NCI-H524 (cell line): ENCODE data around the gene SRRM1.
"Not testable (repeated sequence)": the region's sequence is repeated elsewhere in the genome, so short reads cannot be mapped to it uniquely, and the experiment has no call there.

Experiments
- DNase-seq, 2 experiments: peaks; one replicate each; lab custom pipeline; 2025; lab: John Stamatoyannopoulos, UW

Gene SRRM1

DNA sequence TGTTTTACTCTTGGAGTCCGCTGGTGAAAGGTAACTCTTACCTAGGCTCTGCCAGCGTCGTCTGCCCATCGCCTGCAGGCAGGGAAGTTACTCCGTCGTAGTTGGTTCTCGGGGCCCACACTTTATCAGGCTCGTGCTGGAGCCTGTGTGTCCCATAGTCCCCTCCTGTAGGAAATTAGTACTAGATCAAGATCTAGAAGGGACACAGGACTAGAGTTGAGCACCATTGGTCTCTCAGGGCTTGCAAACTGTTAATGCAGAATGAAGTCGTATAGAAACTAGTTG lies 940 bp downstream of the SRRM1 start:
- peak in 1 of 2 experiments; percentile 42 for DNase-seq

DNA sequence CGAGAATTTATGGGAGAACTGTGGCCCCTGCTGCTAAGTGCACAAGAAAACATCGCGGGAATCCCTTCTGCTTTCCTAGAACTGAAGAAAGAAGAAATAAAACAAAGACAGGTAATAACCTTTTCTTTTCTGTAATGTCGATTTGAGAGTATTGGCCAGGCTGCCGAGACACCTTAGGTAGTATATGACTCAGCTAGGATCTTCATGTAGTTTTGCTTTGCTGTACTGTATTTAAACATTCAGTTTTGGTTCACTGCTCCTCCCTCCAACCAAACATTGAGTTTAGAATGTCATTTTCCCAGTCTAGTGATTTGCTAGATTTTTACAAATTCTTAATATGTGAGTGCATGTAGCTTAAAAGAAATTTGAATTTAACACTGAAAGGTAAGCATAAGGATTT lies 5.8 kb downstream of the SRRM1 start:
- no peak for DNase-seq

DNA sequence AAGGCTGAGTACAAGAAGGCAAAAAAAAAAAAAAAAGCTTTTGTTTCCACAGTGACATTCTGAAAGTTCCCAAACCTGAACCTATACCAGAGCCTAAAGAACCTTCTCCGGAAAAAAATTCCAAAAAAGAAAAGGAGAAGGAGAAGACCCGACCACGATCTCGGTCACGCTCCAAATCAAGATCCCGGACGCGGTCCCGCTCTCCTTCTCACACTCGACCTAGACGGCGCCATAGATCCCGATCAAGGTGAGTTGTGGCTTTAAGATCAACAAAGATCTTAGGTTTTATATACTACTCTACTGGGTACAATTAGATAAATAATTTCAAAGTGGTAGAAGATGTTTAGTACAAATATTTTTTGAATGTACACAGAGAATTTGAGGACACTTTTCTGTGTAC lies 9.3 kb downstream of the SRRM1 start:
- no peak for DNase-seq

DNA sequence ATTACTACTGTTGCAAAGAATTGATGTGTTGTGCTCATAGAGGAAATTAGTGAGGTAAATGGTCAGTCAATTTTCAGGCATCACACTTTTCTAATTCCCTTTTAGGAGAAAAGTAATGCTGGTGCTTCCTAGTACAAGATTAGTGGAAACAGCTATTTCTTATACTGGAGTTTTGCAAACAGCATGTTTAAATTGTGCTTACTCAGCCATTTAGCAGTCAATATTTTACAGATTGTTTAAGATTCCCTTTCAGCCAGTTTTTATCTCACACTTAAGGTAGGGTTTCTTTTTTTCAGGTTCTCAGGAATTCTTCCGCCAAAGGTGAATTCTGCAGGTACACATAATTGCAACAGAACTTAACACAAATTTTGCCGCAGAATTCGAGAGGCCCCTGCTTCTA lies 10.9 kb downstream of the SRRM1 start:
- no peak for DNase-seq

DNA sequence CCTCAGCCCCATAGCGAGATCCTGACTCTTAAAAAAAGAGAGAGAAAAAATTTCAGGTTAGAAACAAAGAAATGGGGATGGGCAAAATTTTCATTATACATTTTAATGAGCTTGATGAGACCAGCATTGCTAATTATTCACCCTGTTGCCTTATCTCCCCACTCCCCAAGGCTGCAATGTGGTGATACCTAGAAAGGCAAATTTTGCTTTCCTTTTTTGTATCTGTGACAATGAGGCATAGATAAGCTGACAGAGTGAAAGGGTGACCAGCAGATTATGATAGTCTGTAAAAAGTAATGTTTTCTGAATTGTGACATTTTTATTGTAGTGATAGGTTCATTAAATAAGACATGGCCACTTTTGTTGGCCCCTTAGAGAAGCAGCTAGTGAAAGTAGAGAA lies 12.9 kb downstream of the SRRM1 start:
- DNase-seq = no peak

DNA sequence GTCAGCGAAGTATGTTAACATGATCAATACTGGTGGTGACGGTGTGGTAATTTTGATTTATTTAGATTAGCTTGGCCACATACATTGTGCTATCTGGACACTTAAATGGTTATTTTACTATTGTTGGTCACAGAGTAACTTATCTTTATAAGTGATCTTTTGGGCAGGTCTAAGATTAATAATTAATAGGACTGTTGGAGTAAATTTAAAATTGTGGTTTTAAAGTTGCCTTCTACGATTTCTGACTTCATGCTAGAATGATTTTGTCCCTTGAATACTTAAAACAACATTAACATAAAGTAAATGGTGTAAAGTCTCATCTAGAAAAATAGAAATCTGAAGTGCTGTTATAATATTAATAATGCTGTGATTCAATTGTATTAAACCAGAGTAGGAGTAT lies 14.7 kb downstream of the SRRM1 start:
- DNase-seq = no peak

DNA sequence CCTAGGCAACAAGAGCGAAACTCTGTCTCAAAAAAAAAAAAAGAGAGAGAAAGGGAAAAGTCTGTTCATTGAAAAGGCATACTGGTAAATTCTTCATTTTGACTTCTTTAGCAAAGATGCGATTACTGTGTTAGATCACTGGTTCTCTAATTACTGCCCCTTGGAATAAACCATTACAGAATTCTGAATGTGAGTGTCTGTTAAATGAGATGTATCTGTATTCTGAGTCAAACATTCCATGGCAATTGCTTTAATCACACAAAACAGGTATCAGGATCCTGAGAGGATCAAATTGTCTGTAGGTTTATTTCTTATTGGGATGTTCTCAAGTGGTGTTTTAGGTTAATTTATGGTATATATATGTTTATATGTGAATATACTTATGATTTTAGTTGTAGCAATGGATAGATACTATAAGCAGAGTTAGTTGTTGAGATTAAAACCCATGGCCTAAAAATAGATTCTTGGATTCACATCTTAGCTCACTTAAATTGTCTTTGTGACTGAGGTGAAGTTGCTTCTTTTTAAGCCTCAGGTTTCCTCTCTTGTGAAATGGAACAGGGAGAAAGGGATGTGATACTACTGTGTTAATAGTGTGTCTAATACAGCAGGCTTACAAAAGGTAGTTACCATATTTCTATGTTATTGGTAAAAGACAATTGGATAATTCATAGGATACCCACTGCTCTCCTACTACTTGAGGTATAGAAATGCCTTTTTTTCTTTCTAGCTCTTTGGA lies 16.2 kb downstream of the SRRM1 start:
- no peak for DNase-seq

DNA sequence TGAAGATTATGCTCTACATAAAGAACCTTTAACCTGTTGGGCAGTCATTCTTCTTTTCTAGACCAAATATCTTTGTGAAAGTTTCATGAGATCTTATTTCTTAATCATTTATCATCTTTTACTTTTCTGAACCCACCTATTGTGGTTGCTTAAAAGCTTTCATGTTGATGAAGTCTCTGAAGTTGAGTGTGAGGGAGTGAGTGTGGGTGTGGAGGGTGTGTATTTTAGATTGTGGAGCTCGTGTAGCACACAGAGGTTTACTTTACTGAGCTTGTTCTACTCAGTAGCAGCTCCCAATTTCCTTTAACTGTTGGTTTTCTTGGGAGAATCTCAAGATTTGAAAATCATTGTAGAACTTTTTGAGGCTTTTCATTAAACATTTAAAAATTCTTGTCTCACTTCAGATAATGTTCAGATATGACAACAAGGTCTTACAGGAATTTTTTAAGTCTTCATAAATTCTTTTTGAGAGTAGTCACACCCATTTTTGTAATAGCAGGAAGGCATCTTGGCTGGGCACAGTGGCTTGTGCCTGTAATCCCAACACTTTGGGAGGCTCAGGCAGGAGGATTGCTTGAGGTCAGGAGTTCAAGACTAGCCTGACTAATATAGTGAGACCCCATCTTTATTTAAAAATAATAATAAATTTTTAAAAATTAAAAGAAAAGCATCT lies 17.0 kb downstream of the SRRM1 start:
- no peak for DNase-seq

DNA sequence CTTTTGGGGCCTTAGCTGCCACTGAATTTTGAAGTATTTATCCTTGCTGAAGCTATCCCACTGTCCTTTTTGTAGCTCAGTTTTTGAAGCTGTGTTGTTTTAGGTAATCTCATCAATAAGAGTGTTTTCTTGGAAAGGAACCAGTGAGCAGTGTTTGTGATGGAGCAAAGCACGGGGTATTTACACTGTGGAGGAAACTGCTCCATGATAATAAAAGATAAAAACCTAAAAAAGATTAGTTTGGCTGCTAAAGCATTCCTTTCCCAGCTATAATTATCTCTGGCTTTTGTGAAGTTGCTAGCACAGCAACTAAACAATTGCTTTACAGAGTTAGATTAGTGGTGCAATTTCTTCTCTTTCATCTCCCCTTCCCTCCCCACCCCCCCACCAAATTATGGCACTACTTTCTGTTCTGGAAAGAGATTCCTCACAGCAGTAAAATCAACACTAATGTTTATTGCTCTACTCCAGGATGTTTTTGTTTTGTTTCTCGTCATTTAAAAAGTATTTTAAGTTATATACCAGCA lies 21.5 kb downstream of the SRRM1 start:
- DNase-seq = no peak

DNA sequence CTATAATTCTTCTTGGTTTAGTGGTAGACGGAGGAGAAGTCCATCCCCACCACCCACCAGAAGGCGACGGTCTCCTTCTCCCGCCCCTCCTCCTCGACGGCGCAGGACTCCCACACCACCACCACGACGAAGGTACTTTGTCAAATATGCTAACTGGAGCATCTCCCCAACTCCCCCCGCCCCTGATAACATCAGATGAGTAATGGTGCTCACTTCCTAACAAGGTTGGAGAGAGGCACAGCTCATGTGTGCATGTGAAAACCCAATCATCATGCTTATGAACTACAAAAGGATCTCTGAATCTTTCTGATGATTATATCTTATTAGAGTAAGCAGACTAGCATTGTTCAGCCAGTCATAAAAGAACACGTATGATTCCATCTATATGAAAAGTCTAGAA lies 23.7 kb downstream of the SRRM1 start:
- DNase-seq = no peak

DNA sequence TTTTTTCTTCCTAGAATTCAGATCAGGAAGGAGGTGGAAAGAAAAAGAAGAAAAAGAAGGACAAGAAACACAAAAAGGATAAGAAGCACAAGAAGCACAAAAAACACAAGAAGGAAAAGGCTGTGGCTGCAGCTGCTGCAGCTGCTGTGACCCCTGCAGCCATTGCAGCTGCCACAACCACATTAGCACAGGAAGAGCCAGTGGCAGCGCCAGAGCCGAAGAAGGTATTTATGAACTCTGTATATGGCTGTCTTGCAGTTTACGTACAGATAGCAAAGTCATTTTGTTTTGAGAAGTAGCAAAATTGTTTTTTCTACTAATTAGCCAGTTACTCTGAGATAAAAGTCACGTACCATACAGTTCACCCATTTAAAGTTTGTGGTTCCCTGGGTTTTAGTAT lies 28.3 kb downstream of the SRRM1 start:
- not testable (repeated sequence) for DNase-seq

DNA sequence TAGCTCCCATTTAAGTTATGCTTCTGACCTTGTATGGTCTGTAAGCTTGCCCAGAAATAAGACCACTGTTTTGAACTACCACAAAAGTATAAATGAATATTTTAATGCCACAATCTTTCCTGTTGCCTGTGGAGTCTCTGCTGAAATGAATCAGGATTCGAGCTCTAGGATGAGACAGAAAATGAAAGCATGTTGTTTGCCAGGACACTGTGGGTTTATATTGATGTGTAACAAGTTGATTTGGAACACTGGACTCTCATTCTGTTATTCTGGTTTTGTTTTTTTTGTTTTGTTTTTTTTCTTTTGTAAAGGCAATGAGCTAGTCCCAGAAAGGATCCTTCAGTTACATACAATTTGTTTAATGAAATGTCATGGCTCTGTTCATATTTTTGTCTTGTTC lies 29.6 kb downstream of the SRRM1 start:
- DNase-seq = not testable (repeated sequence)

DNA sequence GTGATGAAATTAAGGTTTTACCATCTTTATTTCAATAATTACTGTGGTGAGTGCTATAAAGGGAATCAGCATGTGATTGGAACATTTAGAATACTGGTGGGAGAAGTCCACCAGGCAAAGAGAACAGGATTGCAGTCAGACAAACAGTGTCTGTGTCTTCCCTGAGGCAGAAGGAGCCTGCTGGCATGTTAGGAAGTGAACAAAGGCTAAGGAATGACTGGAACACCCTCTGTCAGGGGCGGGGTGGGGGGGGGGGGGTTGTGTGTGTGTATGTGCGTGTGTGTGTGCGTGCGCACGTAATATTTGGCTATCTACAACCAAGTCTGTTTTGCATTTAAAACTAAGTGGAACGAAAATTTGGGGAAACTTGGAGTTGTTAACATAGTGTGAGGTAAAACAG lies 30.2 kb downstream of the SRRM1 start:
- DNase-seq = no peak

DNA sequence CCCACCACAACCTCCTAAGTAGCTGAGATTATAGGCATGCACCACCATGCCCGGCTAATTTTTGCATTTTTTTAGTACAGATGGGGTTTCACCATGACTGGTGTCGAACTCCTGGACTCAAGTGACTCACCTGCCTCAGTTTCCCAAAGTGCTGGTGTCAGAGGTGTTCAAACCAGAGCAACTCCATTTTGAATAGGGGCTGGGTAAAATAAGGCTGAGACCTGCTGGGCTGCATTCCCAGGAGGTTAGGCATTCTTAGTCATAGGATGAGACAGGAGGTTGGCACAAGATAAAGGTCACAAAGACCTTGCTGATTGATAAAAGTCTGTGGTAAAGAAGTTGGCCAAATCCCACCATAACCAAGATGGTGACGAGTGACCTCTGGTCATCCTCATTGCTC lies 35.3 kb downstream of the SRRM1 start:
- not testable (repeated sequence) for DNase-seq

DNA sequence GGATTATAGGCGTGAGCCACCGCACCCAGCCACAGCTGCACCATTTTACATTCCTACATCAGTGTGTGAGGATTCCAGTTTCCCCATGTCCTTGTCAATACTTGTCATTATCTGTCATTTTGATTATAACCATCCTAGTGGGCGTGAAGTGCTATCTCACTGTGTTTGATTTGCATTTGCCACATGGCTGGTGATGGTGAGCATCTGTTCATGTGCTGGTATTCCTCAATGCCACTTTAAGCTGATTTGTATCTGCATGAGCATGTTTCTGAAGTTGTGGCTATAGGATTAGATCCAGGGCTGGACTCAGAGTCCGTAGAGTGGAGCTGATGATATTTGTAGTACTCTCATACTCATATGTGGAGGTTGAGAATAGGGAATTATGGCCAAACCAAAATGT lies 36.6 kb downstream of the SRRM1 start:
- peak; percentile 43 to 80 for DNase-seq

DNA sequence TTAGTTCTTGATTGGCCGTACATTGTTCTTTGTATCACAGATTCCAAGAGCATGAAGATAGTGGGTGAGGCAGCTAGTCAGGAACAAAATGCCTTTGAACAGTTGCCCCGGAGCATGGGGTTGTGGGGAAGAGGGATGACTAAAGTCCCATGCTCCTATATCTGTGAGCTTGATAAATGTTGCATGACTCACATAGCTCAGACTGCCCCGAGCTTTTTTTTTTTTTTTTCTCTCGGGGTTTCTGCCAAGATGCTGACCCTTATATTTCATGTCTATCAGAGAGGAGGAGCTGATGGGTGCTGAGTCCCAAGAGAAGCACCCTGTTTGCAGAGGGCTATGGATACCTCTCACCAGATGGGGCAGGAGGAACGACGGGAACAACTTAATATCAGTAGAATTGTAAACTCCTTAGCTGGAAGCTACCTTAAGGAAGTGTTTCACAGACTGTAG lies 40.6 kb downstream of the SRRM1 start:
- DNase-seq = no peak

DNA sequence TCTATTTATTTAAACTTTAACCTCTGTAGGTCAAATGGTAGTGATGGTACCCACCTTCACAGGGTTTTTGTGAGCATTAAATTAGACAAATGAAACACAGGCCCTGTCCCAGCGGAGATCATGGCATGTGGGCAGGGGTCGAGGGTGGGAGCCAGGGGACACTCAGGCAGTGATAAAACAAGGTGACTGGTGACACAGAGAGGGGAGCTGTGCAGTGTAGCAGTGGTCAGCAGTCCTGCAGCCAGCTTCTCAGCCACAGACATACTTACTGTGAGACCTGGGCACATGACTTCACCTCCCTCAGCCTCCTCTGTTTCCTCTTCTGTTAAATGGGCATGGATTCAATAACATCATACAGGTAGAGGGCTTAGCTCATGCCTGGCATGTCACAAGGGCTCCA lies 44.9 kb downstream of the SRRM1 start:
- no peak for DNase-seq

DNA sequence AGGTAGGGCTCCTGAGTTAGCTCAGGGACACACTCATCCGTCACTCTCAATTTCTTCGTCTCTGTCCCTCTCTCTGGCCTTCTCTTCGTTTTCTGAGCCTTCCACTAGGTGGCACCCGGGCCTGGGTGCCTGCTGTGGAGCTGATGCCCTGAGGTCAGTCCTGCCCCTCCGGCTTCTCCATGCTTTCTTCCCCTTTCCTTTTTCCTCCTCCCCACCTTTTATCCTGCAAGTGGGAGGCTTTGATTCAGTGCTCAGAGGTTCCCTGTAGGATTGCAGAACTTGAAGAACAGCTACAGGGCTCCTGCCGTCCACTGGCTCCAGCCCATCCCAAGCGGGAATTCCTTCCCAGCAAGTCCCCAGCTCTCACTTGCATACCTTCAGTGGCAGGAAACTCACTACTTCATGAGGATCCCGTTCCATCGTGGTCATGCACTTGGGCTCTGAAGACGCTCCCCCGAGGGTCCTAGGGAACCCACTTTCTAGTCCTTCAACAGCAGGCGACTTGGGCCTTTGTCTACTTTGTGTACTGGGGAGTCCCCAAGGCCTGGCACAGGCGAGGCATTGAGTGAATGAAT lies 45.6 kb downstream of the SRRM1 start:
- peak; percentile 43 to 69 for DNase-seq

DNA sequence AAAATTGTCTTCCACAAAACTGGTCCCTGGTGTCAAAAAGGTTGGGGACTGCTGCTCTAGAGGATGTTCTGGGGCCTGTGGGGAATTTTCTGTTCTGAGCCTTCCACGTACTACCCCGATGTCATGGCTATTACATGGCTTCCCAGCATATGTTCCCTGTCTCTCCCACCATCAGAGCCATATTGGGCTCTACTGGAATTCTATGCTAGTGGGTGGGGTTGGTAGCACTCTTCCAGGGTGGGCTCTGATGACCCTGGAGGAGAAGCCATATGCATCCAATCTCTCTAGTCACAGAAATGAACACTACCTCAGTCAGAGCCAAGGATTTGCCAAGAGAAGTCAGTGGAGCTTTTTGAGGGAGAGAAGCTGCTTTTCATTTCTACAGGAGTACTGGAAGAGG lies 47.9 kb downstream of the SRRM1 start:
- DNase-seq = no peak

DNA sequence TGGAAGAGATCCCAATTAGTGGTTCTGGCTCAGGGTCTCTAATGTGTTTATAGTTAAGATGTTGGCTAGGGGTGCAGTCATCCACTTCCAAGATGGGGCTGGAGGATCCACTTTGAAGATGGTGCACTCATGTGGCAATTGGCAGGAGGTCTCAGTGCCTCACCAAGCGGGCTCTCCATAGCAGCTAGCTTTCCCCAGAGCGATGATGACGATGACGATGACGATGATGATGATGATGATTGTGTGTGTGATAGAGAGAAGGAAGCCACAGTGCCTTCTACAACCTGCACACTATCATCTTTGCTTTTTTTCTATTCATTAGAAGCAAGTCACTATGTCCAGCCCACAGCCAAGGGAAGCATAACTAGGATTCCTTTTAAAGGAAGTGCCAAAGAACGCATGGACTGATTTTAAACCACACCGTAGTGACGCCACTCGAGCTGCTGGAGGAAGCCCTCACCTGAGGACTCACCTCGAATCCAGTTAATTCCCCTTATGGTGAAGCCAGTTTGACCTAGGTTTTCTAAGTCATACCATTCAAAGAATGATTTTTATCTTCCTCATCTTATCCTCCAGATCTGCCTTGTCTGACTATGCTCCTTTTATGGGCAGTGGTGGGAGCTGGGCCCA lies 49.4 kb downstream of the SRRM1 start:
- DNase-seq = no peak

DNA sequence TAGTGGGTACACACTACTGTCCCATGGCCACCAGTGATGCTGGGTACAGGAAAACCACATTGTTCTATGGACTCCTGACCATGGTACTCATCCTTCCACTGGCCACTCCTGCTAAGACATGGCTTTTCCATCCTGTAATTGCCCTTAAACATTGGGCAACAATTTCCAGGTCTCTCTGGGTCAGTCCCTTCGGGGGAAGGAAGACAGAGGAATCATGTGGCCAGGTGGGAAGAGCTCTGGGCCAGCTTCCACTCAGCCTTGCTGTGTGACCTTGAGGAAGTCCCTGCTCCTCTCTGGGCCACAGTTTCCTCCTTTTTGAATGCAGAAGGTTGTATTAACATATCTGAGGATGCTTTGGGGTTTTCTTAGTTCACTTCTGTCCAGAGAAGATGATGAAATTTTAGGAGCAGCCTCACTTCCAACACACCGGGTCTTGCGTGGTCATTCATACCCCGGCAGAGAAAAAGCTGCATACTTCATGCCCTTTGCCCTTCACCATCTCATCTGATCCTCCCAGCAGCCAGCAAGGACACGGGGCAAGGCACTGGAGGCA lies 50.8 kb downstream of the SRRM1 start:
- DNase-seq = no peak

DNA sequence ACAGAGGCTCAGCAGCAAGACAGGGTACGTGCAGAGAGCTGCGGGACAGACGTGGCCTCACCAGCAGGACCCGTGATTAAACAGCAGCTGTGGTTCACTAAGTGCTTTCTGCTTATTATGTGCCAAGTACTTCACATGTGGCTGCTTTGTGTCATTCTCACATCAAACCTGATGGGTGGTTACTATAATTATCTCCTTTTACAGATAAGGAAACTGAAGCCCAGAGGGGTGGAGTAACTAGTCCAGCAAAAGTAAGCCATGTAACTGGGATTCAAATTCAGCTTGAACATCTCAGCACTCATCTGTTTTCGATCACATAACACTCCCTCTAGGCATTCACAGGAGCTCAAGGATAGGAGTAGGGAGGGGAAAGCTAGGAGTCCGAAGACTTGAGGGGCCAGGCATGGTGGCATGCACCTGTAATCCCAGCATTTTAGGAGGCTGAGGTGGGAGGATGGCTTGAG lies 51.3 kb downstream of the SRRM1 start:
- peak; percentile 74 to 92 for DNase-seq
